Measurements from ENCODE around the gene TEKT3.

Gene TEKT3

DNA sequence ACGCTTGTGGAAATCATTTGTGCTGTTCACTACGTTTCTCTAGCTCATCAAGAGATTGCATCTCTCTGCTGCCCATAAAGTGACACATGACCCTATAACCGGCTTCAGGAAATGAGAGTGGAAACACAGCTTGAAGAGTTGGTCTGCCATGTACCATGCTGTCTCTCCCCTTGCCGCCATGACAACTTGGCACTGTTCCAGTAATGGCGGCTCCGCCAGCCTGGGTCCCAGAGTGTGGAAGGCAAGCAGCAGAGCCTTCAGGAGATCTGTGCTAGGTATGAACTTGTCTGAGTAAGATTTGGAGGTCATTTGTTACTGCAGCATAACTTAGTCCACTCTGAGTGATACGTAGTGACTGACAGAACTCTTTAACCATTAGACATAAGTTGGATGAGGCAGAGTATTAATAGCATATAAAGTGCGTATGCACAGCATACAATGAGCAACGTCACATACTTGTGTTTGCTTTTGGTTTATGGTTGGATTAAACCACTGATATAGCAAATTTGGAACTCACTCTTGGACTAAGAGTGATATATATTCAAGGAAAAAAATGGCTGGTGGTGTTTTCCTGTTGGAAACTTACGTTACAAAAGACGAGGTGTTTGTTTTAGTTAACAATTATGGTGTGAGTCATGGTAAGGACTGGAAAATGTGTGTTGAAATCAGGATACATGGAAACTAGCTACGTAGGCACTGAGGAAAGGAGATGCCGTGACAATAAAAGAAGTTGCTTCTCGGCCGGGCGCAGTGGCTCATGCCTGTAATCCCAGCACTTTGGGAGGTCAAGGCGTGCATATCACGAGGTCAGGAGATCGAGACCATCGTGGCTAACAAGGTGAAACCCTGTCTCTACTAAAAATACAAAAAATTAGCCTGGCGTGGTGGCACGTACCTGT, 51.9 kb downstream of the TEKT3 start:
- FAIRE-seq = no peak

DNA sequence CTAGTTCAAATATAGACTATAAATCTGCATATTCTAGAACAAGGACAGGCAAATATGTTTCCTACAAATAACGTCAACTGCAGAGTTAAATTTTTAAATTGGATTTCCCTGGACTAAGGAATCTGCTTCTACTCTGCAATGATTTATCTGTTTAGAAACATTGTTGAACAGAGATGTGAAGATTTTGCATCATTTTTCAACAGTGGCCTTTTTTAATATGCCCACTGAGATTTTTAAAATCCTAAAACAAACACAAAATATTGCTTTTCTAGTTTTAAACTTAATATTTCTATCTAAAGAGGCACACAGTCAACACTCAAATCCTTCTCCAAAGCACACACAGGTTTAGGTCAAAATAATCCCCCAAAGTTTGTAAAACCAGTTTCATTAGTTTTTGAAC, 52.5 kb downstream of the TEKT3 start:
- FAIRE-seq = no peak

GRCh38 chr17:15287538-15288267, 53.7 kb downstream of the TEKT3 start:
- FAIRE-seq = no peak

GRCh38 chr17:15285466-15285865, 55.9 kb downstream of the TEKT3 start:
- FAIRE-seq = no peak

DNA sequence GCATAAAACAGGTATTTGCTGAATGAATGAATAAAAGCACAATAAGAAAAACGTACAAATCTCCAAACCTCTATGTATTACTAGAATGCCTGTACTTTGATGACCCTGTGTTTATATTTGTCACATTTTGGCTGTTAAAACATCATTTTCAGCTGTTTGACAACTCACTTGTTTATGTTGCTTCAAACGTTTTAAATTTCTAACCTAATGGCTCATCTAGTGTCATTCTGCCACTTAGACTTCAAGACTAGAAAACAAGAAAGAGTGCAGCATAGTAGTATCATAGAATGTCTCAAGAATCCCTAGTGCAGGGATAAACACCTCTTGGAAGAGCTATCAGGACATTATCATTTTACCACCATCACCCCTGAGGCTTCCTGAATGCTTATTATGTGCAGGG, 56.9 kb downstream of the TEKT3 start:
- FAIRE-seq = no peak

GRCh38 chr17:15284107-15284506, 57.3 kb downstream of the TEKT3 start:
- FAIRE-seq = no peak

DNA sequence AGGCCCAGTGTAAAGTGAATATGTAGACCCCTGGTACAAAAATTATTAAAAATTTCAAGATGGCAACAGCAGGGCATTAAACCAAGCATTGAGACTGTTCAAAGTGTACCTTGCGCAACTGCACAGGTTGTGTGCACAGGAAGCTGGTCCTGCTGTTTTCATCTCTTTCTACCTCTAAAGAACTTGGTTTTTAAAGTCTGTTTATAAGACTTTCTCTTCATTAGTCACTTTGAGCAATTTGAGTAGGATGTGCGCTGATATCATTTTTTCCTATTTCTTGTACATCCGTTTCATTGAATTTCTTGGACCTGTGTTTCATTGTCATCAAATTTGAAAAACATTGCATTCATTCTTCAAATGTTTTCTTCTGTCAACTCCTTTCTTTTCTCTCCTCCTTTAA, 59.5 kb downstream of the TEKT3 start:
- no peak for FAIRE-seq

DNA sequence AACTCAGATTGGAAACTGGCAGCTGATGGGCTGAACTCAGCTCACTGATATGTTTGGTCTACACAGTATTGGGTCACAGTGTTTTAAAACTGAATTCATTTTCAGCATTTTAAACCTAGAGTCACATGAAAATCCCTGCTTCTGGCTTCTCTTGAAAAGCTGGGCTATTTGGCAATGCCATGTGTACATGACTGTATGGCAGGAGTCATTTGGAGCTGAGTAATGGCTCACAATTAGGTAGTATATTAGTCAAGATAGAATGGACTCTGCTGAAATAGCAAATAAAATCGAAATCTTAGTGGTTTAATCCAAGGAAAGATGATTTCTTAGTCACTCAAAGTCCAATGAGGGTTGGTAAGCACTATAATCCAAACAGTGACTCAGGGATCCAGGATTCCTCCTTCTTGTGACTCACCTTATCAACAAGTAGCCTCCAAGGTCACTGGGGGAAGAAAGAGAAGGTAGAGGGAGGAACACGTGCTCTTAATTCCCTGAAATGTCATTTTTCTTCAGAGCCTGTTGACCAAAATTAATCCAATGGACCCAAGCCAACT, 62.4 kb downstream of the TEKT3 start:
- FAIRE-seq = no peak

GRCh38 chr17:15278380-15278779, 63.0 kb downstream of the TEKT3 start:
- FAIRE-seq = no peak

DNA sequence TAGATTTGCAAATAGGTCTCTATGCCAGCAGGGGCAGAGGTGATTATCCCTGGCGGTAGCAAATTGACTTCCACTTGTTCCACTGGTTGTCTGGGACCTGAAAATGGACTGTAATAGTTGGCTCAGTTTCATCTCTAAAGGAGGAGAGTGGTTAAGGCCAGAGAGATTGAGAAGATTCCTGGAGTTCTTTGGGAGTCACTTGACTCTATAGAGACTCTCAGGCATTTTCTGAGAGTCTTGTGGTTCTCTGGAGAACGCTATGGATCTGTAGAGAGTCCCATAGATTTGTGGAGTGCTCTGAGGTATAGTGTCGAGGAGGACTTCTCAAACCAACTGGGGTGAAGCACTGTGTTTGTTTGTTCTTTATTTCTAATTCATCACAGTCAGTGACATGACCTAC, 67.4 kb downstream of the TEKT3 start:
- FAIRE-seq = no peak

DNA sequence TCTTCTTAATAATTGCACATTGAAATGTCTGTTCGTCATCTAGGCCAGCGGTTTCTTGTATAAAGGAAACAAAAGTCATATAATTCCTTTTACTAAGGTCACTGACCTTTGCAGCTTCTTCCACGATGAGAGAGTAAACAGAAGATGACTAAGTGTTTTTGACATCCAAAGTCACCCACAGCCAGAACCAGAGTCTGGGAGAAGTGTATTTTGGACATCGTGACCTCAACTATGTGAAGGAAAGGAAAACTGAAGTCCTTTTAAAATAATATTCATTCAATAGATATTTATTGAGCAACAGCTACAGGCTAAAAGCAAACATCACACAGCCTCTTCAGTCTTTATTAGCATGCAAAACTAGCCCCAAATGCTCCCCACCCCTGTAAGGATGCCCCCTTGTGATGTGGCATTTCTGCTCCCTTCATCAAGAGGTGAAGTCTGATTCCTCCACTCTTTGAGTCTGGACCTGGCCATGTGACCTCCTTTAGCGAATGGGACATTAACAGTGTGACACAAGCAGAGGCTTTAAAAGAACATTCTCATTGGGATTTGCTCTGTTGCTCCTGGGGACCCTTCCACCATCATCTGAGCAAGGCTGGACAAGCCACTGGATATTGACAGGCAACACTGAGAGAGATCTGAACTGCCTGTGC, 68.1 kb downstream of the TEKT3 start:
- FAIRE-seq = peak; percentile 84

- no peak for FAIRE-seq
Measured at GRCh38 chr17:15271741-15272140, 69.7 kb downstream of the TEKT3 start.

- FAIRE-seq = no peak
Measured at GRCh38 chr17:15270628-15271381, 70.6 kb downstream of the TEKT3 start.

DNA sequence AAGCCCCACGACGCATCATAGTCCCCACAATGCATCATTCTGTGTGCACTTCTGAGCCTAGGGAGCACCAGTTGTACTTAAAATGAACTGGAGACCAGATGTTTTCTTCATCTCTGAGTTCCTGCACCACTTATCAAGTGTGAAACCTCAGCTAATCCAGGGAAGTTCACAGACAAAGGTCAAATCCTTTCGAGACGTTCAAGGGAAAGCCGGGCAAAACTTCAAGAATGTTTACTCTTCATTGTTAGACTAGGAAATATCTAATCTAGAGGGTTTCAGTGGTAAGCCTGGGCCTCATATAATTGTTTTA, 71.7 kb downstream of the TEKT3 start:
- no peak for FAIRE-seq

DNA sequence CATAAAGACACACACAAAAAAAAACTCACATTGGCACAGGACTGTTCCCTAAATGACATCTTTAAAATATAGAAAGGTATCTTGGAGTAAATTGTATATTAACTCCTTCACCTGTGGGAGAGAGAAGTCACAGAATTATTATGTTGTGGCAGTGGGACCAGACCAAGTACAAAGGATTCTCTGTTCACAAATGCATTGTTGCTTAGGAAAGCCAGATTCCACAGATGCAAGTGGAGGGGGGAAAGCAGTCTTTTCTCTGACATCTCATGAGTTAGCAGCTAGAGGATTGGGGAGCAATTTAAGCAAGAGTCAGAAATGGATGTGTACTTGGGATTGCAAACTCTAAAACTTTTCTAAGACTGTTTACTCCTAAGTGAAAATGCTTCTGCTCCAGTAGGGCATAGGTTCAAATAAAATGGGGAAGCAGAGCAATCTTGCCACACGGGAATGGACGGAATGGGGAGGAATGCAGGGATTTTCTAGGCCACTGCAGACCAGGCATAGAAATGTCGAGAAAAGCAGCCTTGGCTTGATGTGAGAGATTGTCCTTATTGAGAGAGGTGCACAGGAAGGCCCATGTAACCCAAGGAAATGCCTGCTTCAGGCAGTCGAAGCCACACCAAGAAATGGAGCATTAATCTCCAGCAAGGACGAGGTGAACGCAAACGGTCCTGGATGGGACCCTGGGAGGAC, 72.2 kb downstream of the TEKT3 start:
- no peak for FAIRE-seq

DNA sequence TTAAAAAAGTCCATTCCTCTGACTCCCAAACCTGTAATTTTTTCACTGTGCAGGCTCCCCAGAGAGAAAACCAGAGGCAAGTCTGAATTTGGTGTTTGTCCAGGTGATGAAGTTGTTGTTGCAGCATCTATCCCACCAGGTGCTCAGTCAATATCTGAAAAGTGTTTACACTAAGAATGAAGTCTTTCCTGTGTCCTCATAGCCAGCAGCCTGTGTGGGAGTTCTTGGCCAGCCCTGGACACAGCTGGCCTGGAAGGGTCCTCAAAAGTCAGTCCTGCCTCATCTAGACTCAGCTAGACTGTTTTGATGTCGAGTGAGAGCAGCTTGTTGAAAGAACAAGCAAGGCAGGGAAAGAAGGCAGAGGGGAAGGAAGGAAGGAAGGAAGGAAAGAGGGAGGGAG, 72.9 kb downstream of the TEKT3 start:
- no peak for FAIRE-seq

GRCh38 chr17:15267996-15268395, 73.4 kb downstream of the TEKT3 start:
- FAIRE-seq = no peak

DNA sequence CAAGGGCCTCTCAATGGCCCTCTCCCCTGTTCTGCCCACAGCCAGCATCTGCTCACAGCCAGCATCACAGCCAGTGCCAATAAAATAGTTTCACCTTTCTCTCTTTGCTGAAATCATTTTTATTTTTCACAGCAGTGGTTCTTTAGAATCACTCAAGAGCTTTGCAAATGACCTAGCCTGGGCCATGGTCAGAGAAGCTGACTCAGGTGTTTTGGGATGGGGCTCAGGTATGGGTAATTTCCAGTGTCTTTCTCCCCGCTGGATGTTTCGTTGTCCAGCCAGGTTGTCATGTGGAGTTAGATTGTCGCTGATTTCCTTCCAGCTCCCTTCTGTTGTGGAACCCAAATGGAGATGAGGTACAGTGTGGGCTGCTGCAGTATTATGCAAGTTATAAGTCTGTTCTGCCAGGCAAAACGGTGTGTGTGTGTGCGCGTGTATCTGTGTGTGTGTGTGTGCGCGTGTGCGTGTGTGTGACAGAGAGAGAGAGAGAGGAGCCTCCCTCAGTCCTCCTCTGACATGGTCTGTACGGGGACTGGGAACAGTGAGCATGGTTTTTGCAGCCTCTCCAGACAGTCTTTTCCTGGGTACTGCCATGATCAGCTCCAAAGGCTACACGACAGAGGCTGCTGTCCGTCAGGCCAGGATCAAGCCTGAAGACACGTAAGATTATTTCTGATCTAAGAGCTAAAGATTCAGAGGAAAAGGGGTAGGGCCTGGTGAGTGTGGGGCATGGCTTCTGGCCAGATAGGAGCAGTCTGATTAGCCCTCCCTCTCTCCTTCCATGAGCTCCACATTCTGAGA, 74.9 kb downstream of the TEKT3 start:
- no peak for FAIRE-seq

GRCh38 chr17:15265131-15265530, 76.3 kb downstream of the TEKT3 start, which contains the start of gene PMP22:
TSS of gene PMP22 (minus strand) at chr17:15265326. CDS start at chr17:15260727, 4,599 bp downstream.
- FAIRE-seq = no peak

DNA sequence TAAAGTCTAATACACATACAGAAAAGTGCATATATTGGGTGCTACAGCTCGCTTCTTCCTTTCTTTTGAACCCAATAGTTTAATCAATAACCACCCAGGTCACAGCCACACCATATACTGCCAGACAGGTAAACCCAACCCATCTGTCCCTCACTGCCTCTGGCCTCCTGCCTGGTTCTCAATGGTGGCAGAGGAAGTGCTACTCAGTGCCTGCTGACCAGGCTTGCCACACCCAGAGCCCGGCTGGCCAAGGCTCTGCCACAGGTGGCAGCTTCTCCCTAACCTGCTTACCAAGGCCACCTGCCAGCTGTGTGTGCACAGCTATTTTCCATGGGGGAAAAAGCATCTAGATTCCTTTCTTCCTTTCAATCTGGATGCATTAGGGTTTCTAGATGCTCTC, 76.9 kb downstream of the TEKT3 start:
- FAIRE-seq = no peak

DNA sequence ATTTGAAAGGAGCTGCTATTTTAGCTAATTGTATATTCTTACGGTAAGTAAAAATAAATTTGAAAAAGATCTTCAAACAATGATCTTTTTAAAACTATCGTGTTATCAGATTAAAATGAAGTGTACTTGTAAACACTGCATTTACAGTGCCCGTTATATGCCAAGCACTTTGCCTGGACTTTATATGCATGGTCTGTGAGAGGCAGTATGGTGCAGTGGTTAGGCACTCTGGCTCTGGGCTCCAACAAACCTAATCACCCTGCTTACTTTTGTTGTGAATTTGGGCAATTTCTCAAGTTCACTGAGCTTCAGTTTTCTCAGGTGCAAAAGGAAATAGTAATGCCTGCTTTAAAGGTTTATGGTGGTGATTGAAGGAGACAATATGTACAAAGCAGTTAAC, 77.7 kb downstream of the TEKT3 start:
- no peak for FAIRE-seq

Data from endometrium (tissue), 2 donors.